ENCODE results near the gene GBE1.

Gene GBE1

GRCh38 chr3:81663114-81663513 lies 98.3 kb downstream of the GBE1 start:
- no peaks in the 10 kb centered on the region for H3K27me3 ChIP-seq (replicated peaks)
- no peak for DNase-seq
- no peaks in the 10 kb centered on the region for H3K36me3 ChIP-seq (replicated peaks)
- no peak overlapping the region for H3K4me3 ChIP-seq (ENCODE audit: low read depth, low read length)
- in situ Hi-C loops (cut with HindIII; ENCODE audit: low pct_ligation_motif_present, low sequenced_read_pairs) = no loop called here
- no peak for TF ChIP-seq CTCF (IDR thresholded peaks at IDR 0.05; ENCODE audit: low read depth, low read length, missing control alignments)
- H3K27ac ChIP-seq = no peak overlapping the region

- Histone ChIP-seq H3K27me3 (replicated peaks) (no peaks in the 10 kb centered on the region), H3K36me3 (replicated peaks) (no peaks in the 10 kb centered on the region), H3K4me3 (ENCODE audit: low read depth, low read length) (no peak overlapping the region), H3K27ac (no peak overlapping the region)
- TF ChIP-seq CTCF (IDR thresholded peaks at IDR 0.05; ENCODE audit: low read depth, low read length, missing control alignments) = no peak
- DNase-seq = no peak
- in situ Hi-C loops (cut with HindIII; ENCODE audit: low pct_ligation_motif_present, low sequenced_read_pairs) = no loop called here
Observed at GRCh38 chr3:81660036-81660435, 101.4 kb downstream of the GBE1 start.

- Histone ChIP-seq H3K4me3 (ENCODE audit: low read depth, low read length) (no peak overlapping the region), H3K27me3 (replicated peaks) (no peaks in the 10 kb centered on the region), H3K27ac (no peak overlapping the region), H3K36me3 (replicated peaks) (no peaks in the 10 kb centered on the region)
- in situ Hi-C loops (cut with HindIII; ENCODE audit: low pct_ligation_motif_present, low sequenced_read_pairs) = no loop called here
- TF ChIP-seq CTCF (IDR thresholded peaks at IDR 0.05; ENCODE audit: low read depth, low read length, missing control alignments) = no peak
- no peak for DNase-seq
Observed at GRCh38 chr3:81658322-81658997, 103.0 kb downstream of the GBE1 start.

GRCh38 chr3:81651139-81651538 lies 110.3 kb downstream of the GBE1 start:
- no peaks in the 10 kb centered on the region for H3K27me3 ChIP-seq (replicated peaks)
- DNase-seq = no peak
- in situ Hi-C loops (cut with HindIII; ENCODE audit: low pct_ligation_motif_present, low sequenced_read_pairs) = no loop called here
- TF ChIP-seq CTCF (IDR thresholded peaks at IDR 0.05; ENCODE audit: low read depth, low read length, missing control alignments) = no peak
- H3K36me3 ChIP-seq (replicated peaks) = no peaks in the 10 kb centered on the region
- no peak overlapping the region for H3K27ac ChIP-seq
- no peak overlapping the region for H3K4me3 ChIP-seq (ENCODE audit: low read depth, low read length)

GRCh38 chr3:81650187-81650586 lies 111.3 kb downstream of the GBE1 start:
- Histone ChIP-seq H3K36me3 (replicated peaks) (no peaks in the 10 kb centered on the region), H3K27me3 (replicated peaks) (no peaks in the 10 kb centered on the region), H3K4me3 (ENCODE audit: low read depth, low read length) (no peak overlapping the region), H3K27ac (no peak overlapping the region)
- TF ChIP-seq CTCF (IDR thresholded peaks at IDR 0.05; ENCODE audit: low read depth, low read length, missing control alignments) = no peak
- in situ Hi-C loops (cut with HindIII; ENCODE audit: low pct_ligation_motif_present, low sequenced_read_pairs) = no loop called here
- no peak for DNase-seq

GRCh38 chr3:81645248-81645647 lies 116.2 kb downstream of the GBE1 start:
- no peak for DNase-seq
- H3K4me3 ChIP-seq (ENCODE audit: low read depth, low read length) = no peak overlapping the region
- H3K27me3 ChIP-seq (replicated peaks) = no peaks in the 10 kb centered on the region
- no peak for TF ChIP-seq CTCF (IDR thresholded peaks at IDR 0.05; ENCODE audit: low read depth, low read length, missing control alignments)
- no peak overlapping the region for H3K27ac ChIP-seq
- H3K36me3 ChIP-seq (replicated peaks) = no peaks in the 10 kb centered on the region
- in situ Hi-C loops (cut with HindIII; ENCODE audit: low pct_ligation_motif_present, low sequenced_read_pairs) = no loop called here
